Right lobe of liver (tissue), 4 donors: ENCODE measurements around the gene NUCKS1.

Experiments used
- CTCF ChIP-seq, 4 donors: fragments of 200-600 bp in 3 of 4; fragments of 450-650 bp in 1 of 4; IDR thresholded peaks; one replicate each; pipeline versions ENCODE4 v1.5.1 to v1.8.0; 2016 to 2022; ENCODE audit warnings: antibody characterized with exemption in 4 of 4, mild to moderate bottlenecking in 2 of 4
- POLR2A ChIP-seq: fragments of 450-650 bp; IDR thresholded peaks from one replicate; pipeline ENCODE4 v1.6.1; 2017; ENCODE audit warnings: antibody characterized with exemption, mild to moderate bottlenecking
- donor health status: DM: no; HTN: no; CAD: no.
- donor health status: DM: no; HTN: no; CAD: no.
- donor health status: DM: no; HTN: yes; CAD: no.

DNA sequence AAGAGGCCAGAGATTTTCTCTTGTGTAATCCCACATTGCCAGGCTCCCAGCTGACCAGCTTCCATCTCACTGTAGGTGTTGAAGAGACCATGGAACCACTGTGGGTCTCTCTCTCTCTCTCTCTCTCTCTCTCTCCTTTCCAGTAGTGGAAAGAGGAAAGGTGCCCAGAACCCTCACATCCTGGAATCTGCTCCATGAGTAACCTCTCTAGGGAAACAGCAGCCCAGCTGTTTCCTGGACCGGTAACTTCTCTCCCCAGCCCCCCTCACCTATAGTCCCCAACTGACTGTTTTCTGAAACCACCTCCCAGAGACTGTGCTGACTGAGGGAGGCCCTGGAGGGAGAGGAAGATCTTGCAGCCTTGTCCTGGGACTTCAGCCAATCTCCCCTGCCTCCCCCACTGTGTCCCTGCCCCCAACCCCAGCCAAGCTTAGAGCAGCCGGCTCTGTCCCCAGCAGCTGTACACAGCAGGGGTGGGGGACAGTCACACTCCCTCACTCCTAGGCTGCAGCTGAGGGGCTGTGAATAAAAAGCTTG lies 49.0 kb downstream of the NUCKS1 start:
- no peak for TF ChIP-seq POLR2A
- no peak for TF ChIP-seq CTCF (IDR thresholded peaks at IDR 0.05)
